Activated naive CD8-positive, alpha-beta T cell (primary cell): ENCODE measurements around the gene ADAMTS17.

Experiments
- H3K27ac Mint-ChIP-seq: one replicate; pipeline ENCODE4 v1.8.0; 2021; ENCODE audit warnings: mixed read lengths
- H3K27me3 Mint-ChIP-seq: one replicate; pipeline ENCODE4 v1.8.0; 2021; ENCODE audit warnings: mixed read lengths
- H3K36me3 Mint-ChIP-seq: one replicate; pipeline ENCODE4 v1.8.0; 2021; ENCODE audit warnings: mixed read lengths
- H3K4me1 Mint-ChIP-seq: one replicate; pipeline ENCODE4 v1.8.0; 2021; ENCODE audit warnings: low read depth, mixed read lengths
- H3K4me3 Mint-ChIP-seq: one replicate; pipeline ENCODE4 v1.8.0; 2021; ENCODE audit warnings: mild to moderate bottlenecking, mixed read lengths
- H3K9me3 Mint-ChIP-seq: one replicate; pipeline ENCODE4 v1.8.0; 2021; ENCODE audit warnings: low read depth, mixed read lengths

Gene ADAMTS17

DNA sequence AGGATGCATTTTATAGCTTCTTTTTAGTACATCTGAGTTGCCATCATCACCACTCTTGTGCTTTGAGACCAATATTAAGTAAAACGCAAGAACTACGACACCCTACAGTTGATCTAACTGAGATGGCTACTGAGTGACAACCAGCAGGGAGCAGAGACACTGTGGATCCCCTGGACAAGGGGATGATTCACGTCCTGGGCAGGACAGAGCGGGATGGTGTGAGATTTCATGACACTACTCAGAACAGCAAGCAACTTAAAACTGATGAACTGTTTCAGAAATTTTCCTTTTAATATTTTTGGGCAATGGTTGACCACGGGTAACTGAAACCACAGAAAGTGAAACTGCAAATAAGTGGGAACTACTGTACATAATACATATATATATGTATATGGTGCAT, 299.2 kb downstream of the ADAMTS17 start:
- no peaks in the 10 kb centered on the region for H3K9me3 Mint-ChIP-seq
- H3K27ac Mint-ChIP-seq = no peak overlapping the region
- H3K27me3 Mint-ChIP-seq = no peaks in the 10 kb centered on the region
- H3K36me3 Mint-ChIP-seq = peaks cover 21% of the 10 kb centered on the region
- H3K4me3 Mint-ChIP-seq = no peak overlapping the region
- no peaks in the 10 kb centered on the region for H3K4me1 Mint-ChIP-seq

DNA sequence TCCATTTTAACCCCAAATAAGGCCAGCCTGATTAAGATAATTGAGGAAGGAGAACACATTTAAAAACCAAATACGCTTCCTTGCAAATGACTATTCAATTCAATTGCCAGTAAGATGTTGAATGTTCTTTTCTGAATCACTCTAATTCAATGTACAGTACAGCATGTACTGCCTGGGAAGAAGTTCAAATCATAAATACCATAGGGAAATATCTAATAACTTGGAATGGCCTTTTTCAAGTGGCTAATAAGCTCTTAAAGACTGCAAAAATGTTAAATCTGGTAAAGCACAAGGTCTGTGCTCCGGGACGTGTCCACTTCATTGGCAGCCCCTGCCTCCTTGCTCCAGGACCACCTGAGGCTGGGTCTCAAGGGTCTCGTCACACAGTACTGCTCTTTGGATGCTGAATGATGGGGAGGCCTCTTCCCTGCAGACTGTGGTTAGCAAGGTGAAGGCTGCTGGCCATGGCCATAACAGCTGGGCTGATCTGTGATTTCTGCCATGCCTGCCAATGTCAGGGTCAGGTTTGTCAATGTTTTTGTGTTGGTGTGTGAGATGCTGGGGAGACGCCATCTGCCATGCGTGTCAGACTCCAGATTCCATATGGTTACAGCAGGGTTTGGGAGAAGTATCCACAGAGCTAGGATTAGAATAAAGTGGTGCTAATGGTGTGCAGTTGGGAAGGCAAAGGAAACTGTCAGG, 300.5 kb downstream of the ADAMTS17 start:
- no peak overlapping the region for H3K27ac Mint-ChIP-seq
- H3K36me3 Mint-ChIP-seq = peaks cover 12% of the 10 kb centered on the region

GRCh38 chr15:100039994-100040393, 301.8 kb downstream of the ADAMTS17 start:
- Mint-ChIP-seq H3K36me3 (peaks cover 12% of the 10 kb centered on the region), H3K27me3 (no peaks in the 10 kb centered on the region), H3K9me3 (no peaks in the 10 kb centered on the region), H3K27ac (no peak overlapping the region), H3K4me1 (no peaks in the 10 kb centered on the region), H3K4me3 (no peak overlapping the region)

More for the DNA sequence above, 300.5 kb downstream of the ADAMTS17 start:
- no peak overlapping the region for H3K4me3 Mint-ChIP-seq
- no peaks in the 10 kb centered on the region for H3K9me3 Mint-ChIP-seq
- H3K27me3 Mint-ChIP-seq = no peaks in the 10 kb centered on the region
- no peaks in the 10 kb centered on the region for H3K4me1 Mint-ChIP-seq

DNA sequence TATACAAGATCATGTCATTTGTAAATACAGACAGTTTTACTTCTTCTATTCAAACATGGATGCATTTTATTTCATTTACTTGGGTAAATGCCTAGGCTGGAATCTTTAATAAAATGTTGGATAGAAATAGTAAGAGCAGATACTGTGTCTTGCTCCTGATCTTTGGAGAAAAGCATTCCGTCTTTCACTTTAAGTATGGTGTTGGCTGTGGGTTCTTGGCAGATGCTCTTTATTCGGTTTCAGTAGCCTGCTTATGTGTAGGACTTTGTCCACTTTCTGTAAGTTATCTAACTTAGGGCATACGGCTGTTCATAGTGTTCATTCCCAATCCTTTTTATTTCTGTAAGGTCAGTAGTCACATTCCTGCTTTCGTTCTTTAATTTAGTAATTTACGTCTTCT, 303.0 kb downstream of the ADAMTS17 start:
- H3K9me3 Mint-ChIP-seq = no peaks in the 10 kb centered on the region
- no peaks in the 10 kb centered on the region for H3K27me3 Mint-ChIP-seq
- H3K4me3 Mint-ChIP-seq = no peak overlapping the region
- no peak overlapping the region for H3K27ac Mint-ChIP-seq
- no peaks in the 10 kb centered on the region for H3K4me1 Mint-ChIP-seq
- peaks cover 12% of the 10 kb centered on the region for H3K36me3 Mint-ChIP-seq

GRCh38 chr15:100037901-100038300, 303.9 kb downstream of the ADAMTS17 start:
- H3K27me3 Mint-ChIP-seq = no peaks in the 10 kb centered on the region
- peaks cover 9% of the 10 kb centered on the region for H3K36me3 Mint-ChIP-seq
- H3K4me3 Mint-ChIP-seq = no peak overlapping the region
- H3K27ac Mint-ChIP-seq = no peak overlapping the region
- no peaks in the 10 kb centered on the region for H3K4me1 Mint-ChIP-seq
- H3K9me3 Mint-ChIP-seq = no peaks in the 10 kb centered on the region

- peaks cover 10% of the 10 kb centered on the region for H3K36me3 Mint-ChIP-seq
- no peaks in the 10 kb centered on the region for H3K27me3 Mint-ChIP-seq
- H3K4me3 Mint-ChIP-seq = no peak overlapping the region
- H3K9me3 Mint-ChIP-seq = no peaks in the 10 kb centered on the region
- no peak overlapping the region for H3K27ac Mint-ChIP-seq
- H3K4me1 Mint-ChIP-seq = no peaks in the 10 kb centered on the region
Measured at GRCh38 chr15:100036015-100036414, 305.8 kb downstream of the ADAMTS17 start.

- Mint-ChIP-seq H3K4me3 (no peak overlapping the region), H3K4me1 (no peaks in the 10 kb centered on the region), H3K36me3 (peaks cover 17% of the 10 kb centered on the region), H3K9me3 (peaks cover under 1% of the 10 kb centered on the region), H3K27me3 (no peaks in the 10 kb centered on the region), H3K27ac (no peak overlapping the region)
Measured at GRCh38 chr15:100034191-100034590, 307.6 kb downstream of the ADAMTS17 start.

- H3K27ac Mint-ChIP-seq = no peak overlapping the region
- H3K27me3 Mint-ChIP-seq = no peaks in the 10 kb centered on the region
- peaks cover 7% of the 10 kb centered on the region for H3K9me3 Mint-ChIP-seq
- H3K4me3 Mint-ChIP-seq = no peak overlapping the region
- peaks cover 22% of the 10 kb centered on the region for H3K36me3 Mint-ChIP-seq
- no peaks in the 10 kb centered on the region for H3K4me1 Mint-ChIP-seq
Measured at GRCh38 chr15:100033140-100033857, 308.5 kb downstream of the ADAMTS17 start.

GRCh38 chr15:100032358-100033085, 309.3 kb downstream of the ADAMTS17 start:
- H3K27ac Mint-ChIP-seq = no peak overlapping the region
- peaks cover 10% of the 10 kb centered on the region for H3K9me3 Mint-ChIP-seq
- H3K4me1 Mint-ChIP-seq = no peaks in the 10 kb centered on the region
- H3K27me3 Mint-ChIP-seq = no peaks in the 10 kb centered on the region
- H3K36me3 Mint-ChIP-seq = peaks cover 28% of the 10 kb centered on the region
- no peak overlapping the region for H3K4me3 Mint-ChIP-seq

GRCh38 chr15:100031665-100032357, 310.0 kb downstream of the ADAMTS17 start:
- Mint-ChIP-seq H3K4me1 (no peaks in the 10 kb centered on the region), H3K4me3 (no peak overlapping the region), H3K27me3 (no peaks in the 10 kb centered on the region), H3K9me3 (peaks cover 17% of the 10 kb centered on the region), H3K36me3 (peaks cover 33% of the 10 kb centered on the region), H3K27ac (no peak overlapping the region)

- no peaks in the 10 kb centered on the region for H3K27me3 Mint-ChIP-seq
- no peak overlapping the region for H3K4me3 Mint-ChIP-seq
- peaks cover 34% of the 10 kb centered on the region for H3K36me3 Mint-ChIP-seq
- no peaks in the 10 kb centered on the region for H3K4me1 Mint-ChIP-seq
- no peak overlapping the region for H3K27ac Mint-ChIP-seq
- peaks cover 19% of the 10 kb centered on the region for H3K9me3 Mint-ChIP-seq
Measured at GRCh38 chr15:100030586-100031229, 311.1 kb downstream of the ADAMTS17 start.

DNA sequence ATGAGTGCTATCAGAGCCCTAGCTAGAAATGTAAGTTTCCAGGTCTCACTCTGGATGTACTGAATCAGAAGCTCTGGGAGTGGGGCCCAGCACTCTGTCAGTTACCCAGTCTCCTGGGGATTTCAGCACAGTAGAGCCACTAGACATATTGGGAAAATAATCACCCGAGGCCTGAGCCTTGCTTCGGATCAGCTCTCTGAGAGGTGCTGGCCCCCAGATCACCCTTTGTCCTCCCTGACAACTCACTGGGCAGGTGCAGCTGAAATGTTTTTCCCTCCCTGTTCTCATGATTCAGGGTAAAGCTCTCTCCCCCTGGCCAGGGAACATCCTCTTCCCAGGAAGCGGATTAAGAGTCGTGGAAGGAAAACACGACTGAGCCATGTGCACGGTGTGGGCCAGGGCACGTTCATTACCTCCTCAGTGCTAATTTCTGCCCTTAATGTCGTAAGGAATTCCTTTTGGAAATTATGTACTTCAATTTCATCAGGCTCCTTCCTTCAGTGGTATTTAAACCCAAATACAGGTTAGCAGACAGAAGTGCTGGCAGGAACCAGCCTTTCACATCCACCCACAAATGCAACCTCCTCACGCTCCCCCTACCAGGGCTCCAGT, 311.8 kb downstream of the ADAMTS17 start:
- Mint-ChIP-seq H3K36me3 (peaks cover 32% of the 10 kb centered on the region), H3K9me3 (peaks cover 19% of the 10 kb centered on the region), H3K4me1 (no peaks in the 10 kb centered on the region), H3K27me3 (no peaks in the 10 kb centered on the region), H3K4me3 (no peak overlapping the region), H3K27ac (no peak overlapping the region)

GRCh38 chr15:100029045-100029444, 312.7 kb downstream of the ADAMTS17 start:
- Mint-ChIP-seq H3K4me3 (no peak overlapping the region), H3K36me3 (peaks cover 29% of the 10 kb centered on the region), H3K9me3 (peaks cover 19% of the 10 kb centered on the region), H3K27me3 (no peaks in the 10 kb centered on the region), H3K27ac (no peak overlapping the region), H3K4me1 (no peaks in the 10 kb centered on the region)

GRCh38 chr15:100026041-100026440, 315.7 kb downstream of the ADAMTS17 start:
- Mint-ChIP-seq H3K4me1 (no peaks in the 10 kb centered on the region), H3K36me3 (peaks cover 24% of the 10 kb centered on the region), H3K4me3 (no peak overlapping the region), H3K9me3 (peaks cover 19% of the 10 kb centered on the region), H3K27ac (no peak overlapping the region), H3K27me3 (no peaks in the 10 kb centered on the region)
